Measurements from ENCODE around the gene SUSD5. TPM values are rescaled to one million over a fixed set of nuclear protein-coding genes. Genes with fewer than 3 reads are reported as not detected.
"Not testable (repeated sequence)": the region's sequence is repeated elsewhere in the genome, so short reads cannot be mapped to it uniquely, and the experiment has no call there.

Gene SUSD5
- total RNA-seq, 1 experiment from 2014 or later, result 14.1 TPM

DNA sequence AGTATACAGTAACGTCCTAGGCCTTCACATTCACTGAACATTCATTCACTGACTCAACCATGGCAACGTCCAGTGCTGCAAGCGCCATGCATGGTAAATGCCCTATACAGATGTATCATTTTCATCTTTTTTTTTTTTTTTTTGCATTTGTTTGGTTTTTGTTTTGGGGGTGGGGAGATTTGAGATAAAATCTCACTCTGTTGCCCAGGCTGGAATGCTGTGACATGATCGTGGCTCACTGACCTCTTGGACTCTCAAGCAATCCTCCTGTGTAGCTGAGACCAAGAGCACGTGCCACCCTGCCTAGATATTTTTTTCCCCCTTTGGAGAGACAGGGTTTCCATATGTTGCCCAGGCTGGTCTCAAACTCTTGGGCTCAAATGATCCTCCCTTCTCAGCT is 37.4 kb downstream of the SUSD5 start:
- DNase-seq (ENCODE audit: low read depth in 1 of 2, low spot score in 2 of 2), result no peak
- Histone ChIP-seq H3K4me1 (replicated peaks) (no peaks in the 10 kb centered on the region), H3K36me3 (no peaks in the 10 kb centered on the region), H3K27me3 (replicated peaks) (no peaks in the 10 kb centered on the region), H3K4me3 (no peak overlapping the region), H3K27ac (no peak overlapping the region), H3K9me3 (replicated peaks) (no peaks in the 10 kb centered on the region)

DNA sequence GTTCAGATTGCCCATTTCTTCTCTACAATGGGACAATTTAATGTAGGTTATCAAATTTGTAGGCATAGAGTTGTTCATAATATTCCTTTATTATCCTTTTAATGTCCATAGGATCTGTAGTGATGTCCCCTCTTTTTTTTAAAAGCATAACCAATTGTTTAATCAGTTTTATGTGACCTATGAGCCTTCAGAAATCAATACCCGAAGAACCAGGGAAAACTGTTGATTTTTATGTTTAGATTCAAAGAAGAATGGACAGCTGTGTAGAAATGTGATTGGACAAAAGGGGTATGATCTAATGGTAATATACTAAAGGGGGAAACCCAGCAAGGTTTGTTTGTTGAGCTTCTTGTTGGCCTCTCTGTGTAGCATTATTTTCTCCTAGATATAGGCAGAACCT is 39.5 kb downstream of the SUSD5 start:
- H3K36me3 ChIP-seq, result no peaks in the 10 kb centered on the region
- no peaks in the 10 kb centered on the region for H3K27me3 ChIP-seq (replicated peaks)
- DNase-seq (ENCODE audit: low read depth in 1 of 2, low spot score in 2 of 2), result no peak
- no peak overlapping the region for H3K27ac ChIP-seq
- no peaks in the 10 kb centered on the region for H3K4me1 ChIP-seq (replicated peaks)
- H3K4me3 ChIP-seq, result no peak overlapping the region
- no peaks in the 10 kb centered on the region for H3K9me3 ChIP-seq (replicated peaks)

DNA sequence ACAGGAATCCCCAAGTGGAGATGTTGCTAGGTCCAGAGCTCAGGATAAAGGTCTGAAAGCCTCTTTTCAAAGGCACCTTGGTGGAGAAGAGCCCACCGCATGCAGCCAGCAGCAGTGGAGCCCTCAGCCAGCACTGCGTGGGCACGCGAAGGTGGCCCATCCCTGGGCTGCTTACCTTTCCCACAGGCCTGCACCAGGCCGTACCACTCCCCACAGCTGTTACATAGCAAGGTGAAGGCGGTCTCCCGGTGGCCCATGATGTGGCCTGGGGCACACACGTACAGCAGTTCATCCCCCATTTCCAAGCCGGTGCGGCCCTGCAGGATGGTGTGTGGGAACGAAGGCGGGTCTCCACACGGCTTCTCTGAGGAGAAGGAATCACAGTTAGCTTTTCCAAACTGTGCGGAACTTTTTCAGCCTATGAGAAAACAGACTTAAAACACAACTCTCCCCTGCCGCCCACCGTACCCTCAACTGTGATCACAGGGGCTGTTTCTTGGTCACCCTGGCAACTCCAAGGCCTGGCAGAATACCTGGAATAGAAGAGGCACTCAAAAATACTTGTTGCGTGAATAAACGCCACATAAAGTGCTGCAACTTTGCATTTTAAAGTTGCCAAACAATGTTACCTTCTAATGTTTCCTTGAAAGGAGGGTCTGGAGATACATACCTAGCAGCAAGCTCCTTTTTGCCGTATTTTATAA is 43.7 kb downstream of the SUSD5 start:
- no peaks in the 10 kb centered on the region for H3K27me3 ChIP-seq (replicated peaks)
- H3K27ac ChIP-seq, result no peak overlapping the region
- no peaks in the 10 kb centered on the region for H3K9me3 ChIP-seq (replicated peaks)
- no peak overlapping the region for H3K4me3 ChIP-seq
- peaks cover 4% of the 10 kb centered on the region; the same call in 1 of the 2 replicates for H3K4me1 ChIP-seq (replicated peaks)
- no peak for DNase-seq (ENCODE audit: low read depth in 1 of 2, low spot score in 2 of 2)
- H3K36me3 ChIP-seq, result no peaks in the 10 kb centered on the region

DNA sequence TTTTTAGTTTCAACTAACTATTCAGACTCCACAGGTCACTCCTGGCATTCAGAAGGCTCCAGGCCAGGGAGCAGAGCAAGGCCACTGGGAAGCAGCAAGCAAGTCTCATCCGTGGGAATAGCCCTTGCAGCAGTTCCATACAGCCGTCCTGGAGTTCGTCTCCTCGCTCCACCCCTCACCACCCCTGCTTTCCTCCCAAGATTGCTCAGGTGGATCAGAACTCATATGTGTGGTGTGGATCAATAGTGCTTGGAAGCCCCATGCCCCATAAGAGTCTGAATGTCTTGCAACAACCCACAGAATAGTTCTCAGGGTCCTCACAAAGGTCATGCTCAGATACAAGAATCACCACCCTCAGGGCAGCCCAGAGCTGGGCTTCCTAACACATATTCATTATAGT is 44.5 kb downstream of the SUSD5 start:
- no peak for DNase-seq (ENCODE audit: low read depth in 1 of 2, low spot score in 2 of 2)
- Histone ChIP-seq H3K36me3 (no peaks in the 10 kb centered on the region), H3K4me1 (replicated peaks) (peaks cover 4% of the 10 kb centered on the region; the same call in 1 of the 2 replicates), H3K27me3 (replicated peaks) (no peaks in the 10 kb centered on the region), H3K9me3 (replicated peaks) (no peaks in the 10 kb centered on the region), H3K27ac (no peak overlapping the region), H3K4me3 (no peak overlapping the region)

DNA sequence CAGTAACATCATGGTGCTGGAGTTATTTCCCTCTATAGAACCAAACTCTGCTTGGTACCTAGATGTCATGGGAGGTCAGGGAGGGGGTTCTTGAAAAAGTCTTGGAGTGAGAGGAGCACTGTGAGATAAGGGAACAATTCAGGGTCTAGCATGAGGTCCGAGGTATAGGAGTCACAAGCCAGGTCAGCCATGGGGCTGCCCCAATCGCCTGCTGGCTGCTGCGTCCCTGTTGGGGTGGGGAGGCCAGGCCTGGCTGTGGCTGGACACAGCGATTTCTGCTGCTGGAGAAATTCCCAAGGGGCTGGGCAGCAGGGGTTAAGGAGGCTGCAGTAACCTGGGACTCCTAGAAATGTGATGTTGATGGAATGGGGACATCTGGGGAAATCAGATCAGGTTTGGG is 44.9 kb downstream of the SUSD5 start:
- peaks cover 4% of the 10 kb centered on the region; the same call in 1 of the 2 replicates for H3K4me1 ChIP-seq (replicated peaks)
- H3K9me3 ChIP-seq (replicated peaks), result no peaks in the 10 kb centered on the region
- H3K4me3 ChIP-seq, result no peak overlapping the region
- no peak for DNase-seq (ENCODE audit: low read depth in 1 of 2, low spot score in 2 of 2)
- no peaks in the 10 kb centered on the region for H3K27me3 ChIP-seq (replicated peaks)
- H3K36me3 ChIP-seq, result no peaks in the 10 kb centered on the region
- H3K27ac ChIP-seq, result no peak overlapping the region

DNA sequence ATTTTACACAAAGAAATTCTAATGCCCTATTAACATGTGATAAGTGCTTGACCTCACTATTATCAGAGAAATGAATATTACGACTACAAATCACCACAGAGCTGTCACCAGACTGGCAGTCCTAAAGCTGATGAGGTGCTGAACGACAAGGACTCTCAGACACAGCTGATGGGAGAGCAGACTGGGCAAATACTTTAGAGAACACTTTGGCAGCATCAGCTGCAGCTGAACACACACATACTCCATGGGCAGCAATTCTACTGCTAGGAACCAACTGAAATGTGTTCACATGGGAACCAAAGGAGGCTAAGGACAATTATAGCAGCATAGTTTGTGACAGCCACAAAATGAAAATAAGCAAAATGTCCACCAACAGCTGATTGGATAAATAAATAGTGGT is 45.5 kb downstream of the SUSD5 start:
- no peak overlapping the region for H3K4me3 ChIP-seq
- H3K27ac ChIP-seq, result no peak overlapping the region
- H3K27me3 ChIP-seq (replicated peaks), result no peaks in the 10 kb centered on the region
- no peak for DNase-seq (ENCODE audit: low read depth in 1 of 2, low spot score in 2 of 2)
- H3K36me3 ChIP-seq, result no peaks in the 10 kb centered on the region
- no peaks in the 10 kb centered on the region for H3K9me3 ChIP-seq (replicated peaks)
- H3K4me1 ChIP-seq (replicated peaks), result peaks cover 4% of the 10 kb centered on the region; the same call in 1 of the 2 replicates

DNA sequence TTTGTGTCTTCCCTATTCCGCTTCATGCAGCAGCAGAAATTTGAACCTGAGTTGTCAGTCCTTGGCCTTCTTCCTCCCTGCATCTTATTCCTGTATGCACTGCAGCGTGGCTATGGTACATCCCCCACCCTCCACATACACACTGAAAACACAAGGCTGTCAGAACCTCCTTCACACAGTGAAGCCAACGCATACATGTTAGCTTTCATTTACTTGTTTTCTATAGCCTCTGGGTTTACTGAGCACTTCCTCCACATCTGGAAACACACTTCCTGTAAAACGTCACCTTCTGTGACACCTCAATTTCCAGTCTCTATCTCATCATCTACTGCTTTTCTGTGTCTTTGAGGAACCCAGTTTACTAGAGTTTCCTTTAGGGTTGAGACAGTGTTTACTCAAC is 47.0 kb downstream of the SUSD5 start:
- Histone ChIP-seq H3K27ac (no peak overlapping the region), H3K4me3 (no peak overlapping the region), H3K4me1 (replicated peaks) (peaks cover 4% of the 10 kb centered on the region; the same call in 1 of the 2 replicates), H3K9me3 (replicated peaks) (no peaks in the 10 kb centered on the region), H3K27me3 (replicated peaks) (no peaks in the 10 kb centered on the region), H3K36me3 (no peaks in the 10 kb centered on the region)
- DNase-seq (ENCODE audit: low read depth in 1 of 2, low spot score in 2 of 2), result no peak

DNA sequence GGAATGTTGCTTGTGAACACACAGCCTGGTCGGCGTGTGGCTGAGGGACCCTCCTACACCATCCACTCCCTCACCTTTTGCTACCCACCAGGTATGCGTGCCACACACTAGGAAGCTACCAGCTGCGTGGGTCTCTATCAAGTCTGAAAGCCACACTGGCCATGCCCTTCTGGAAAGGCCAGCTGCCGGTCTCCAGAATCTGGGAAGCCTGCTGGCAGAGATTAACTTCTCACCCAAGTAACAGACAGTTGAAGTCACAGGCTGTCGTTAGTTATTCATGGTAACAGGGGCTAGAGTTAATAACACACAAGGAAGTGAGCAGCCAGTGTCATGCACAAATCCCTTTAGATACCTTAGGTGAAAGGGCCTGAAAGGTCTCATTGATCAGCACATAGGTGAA is 48.1 kb downstream of the SUSD5 start:
- Histone ChIP-seq H3K4me3 (no peak overlapping the region), H3K9me3 (replicated peaks) (no peaks in the 10 kb centered on the region), H3K27ac (no peak overlapping the region), H3K4me1 (replicated peaks) (peaks cover 4% of the 10 kb centered on the region; the same call in 1 of the 2 replicates), H3K36me3 (no peaks in the 10 kb centered on the region), H3K27me3 (replicated peaks) (no peaks in the 10 kb centered on the region)
- no peak for DNase-seq (ENCODE audit: low read depth in 1 of 2, low spot score in 2 of 2)

DNA sequence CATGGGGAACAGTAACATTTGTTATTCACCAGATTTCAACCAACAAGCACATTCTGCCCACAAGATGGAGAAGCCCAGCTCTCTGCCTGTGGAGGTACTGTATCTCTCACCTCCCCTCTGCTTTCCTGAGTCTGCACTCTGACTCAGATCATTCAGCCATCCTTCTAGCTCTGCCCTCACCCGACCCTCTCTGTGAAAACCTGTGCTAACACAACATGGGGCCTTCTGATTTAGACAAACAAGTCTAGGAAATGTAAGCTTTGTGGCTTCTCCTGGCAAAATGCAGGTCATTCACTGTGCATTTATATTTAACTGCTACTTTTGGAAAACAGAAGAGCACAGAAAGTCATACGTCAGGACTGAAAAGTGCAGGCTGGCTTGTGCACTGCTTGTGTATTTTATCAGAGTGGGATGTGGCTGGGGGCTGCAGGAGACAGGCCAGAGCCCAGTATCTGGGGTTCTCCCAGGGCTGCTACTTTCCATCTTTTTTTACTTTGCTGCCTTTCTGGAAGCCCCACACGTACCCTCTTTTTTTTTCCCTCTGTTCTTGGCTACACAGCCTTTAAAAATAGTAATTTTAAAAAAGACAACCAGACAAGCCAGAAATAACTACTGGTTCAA is 50.8 kb downstream of the SUSD5 start:
- DNase-seq (ENCODE audit: low read depth in 1 of 2, low spot score in 2 of 2), result no peak

DNA sequence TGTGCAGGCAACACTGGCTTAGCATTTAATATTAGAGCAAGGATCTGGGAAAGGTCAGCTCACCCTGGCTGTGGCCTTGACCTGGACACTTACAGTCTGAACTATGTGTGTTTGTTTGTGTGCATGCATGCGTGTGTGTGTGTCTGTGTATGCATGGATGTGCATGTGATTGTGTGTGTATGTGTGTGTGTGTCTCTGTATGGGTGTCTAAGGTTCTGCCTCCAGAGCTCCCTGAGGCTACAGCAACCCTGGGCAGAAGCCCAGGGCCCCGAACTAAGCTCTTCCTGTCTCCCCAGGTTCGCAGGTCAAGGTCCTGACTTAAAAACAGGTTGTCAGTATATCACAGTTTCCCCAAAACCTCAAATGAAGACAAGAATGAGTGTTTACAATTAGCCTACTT is 51.3 kb downstream of the SUSD5 start:
- H3K27ac ChIP-seq, result no peak overlapping the region
- DNase-seq (ENCODE audit: low read depth in 1 of 2, low spot score in 2 of 2), result no peak

More for the DNA sequence above, 50.8 kb downstream of the SUSD5 start:
- Histone ChIP-seq H3K36me3 (no peaks in the 10 kb centered on the region), H3K9me3 (replicated peaks) (no peaks in the 10 kb centered on the region), H3K27me3 (replicated peaks) (no peaks in the 10 kb centered on the region), H3K4me3 (no peak overlapping the region), H3K4me1 (replicated peaks) (no peaks in the 10 kb centered on the region), H3K27ac (no peak overlapping the region)

DNA sequence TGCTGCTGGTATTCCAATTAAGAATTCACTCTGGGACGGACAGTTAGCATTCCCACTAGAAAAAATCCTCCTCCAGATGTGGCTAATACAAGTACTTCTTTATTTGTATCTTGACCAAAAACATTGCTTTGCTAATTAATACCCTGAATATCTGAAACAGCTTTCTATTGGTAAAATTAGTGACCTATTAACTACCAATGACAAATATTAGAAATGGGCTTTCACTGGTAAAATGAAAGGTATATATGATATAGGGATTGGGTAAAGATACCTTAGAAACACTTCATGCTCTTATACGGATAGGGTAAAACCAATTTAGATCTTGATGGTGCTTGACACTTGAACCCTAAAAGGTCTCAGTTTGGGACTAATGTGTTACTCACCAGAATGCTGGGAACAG is 52.5 kb downstream of the SUSD5 start:
- Histone ChIP-seq H3K4me1 (replicated peaks) (no peaks in the 10 kb centered on the region), H3K4me3 (no peak overlapping the region), H3K36me3 (no peaks in the 10 kb centered on the region), H3K27me3 (replicated peaks) (no peaks in the 10 kb centered on the region), H3K9me3 (replicated peaks) (no peaks in the 10 kb centered on the region), H3K27ac (no peak overlapping the region)
- no peak for DNase-seq (ENCODE audit: low read depth in 1 of 2, low spot score in 2 of 2)

More for the DNA sequence above, 51.3 kb downstream of the SUSD5 start:
- Histone ChIP-seq H3K27me3 (replicated peaks) (no peaks in the 10 kb centered on the region), H3K4me3 (no peak overlapping the region), H3K4me1 (replicated peaks) (no peaks in the 10 kb centered on the region), H3K36me3 (no peaks in the 10 kb centered on the region), H3K9me3 (replicated peaks) (no peaks in the 10 kb centered on the region)

DNA sequence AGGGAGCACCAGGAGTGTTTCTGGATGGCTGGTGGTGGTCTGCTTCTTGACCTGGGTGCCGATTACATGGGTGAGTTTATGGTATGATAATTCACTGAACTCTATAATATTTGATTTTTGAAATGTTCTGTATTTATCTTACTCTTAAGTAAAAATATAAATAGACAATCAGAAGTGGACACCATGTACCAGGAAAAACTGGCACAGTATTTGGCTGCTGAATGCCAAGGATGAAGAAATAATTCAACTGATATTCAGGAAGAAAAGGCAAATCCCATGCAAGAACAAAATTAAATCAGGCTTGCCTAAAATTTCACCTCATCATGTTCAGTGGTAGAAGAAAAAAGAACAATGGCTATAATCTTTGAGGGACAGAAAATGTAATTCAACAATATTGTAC is 53.2 kb downstream of the SUSD5 start:
- no peaks in the 10 kb centered on the region for H3K4me1 ChIP-seq (replicated peaks)
- no peaks in the 10 kb centered on the region for H3K27me3 ChIP-seq (replicated peaks)
- no peak for DNase-seq (ENCODE audit: low read depth in 1 of 2, low spot score in 2 of 2)
- H3K27ac ChIP-seq, result no peak overlapping the region
- no peak overlapping the region for H3K4me3 ChIP-seq
- no peaks in the 10 kb centered on the region for H3K36me3 ChIP-seq
- no peaks in the 10 kb centered on the region for H3K9me3 ChIP-seq (replicated peaks)

DNA sequence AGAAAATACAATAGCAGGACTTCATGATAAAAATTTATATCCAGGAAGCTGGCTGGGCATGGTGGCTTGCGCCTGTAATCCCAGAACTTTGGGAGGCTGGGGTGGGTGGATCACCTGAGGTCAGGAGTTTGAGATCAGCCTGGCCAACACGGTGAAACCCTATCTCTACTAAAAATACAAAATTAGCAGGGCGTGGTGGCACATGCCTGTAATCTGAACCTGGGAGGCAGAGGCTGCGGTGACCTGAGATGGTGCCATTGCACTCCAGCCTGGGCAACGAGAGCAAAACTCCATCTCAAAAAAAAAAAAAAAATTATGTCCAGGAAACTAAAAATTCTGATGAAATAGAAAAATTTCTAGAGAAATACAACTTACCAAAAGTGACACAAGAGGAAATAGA is 56.0 kb downstream of the SUSD5 start:
- not testable (repeated sequence) for DNase-seq (ENCODE audit: low read depth in 1 of 2, low spot score in 2 of 2); H3K9me3 ChIP-seq (replicated peaks); H3K27ac ChIP-seq; H3K36me3 ChIP-seq; H3K27me3 ChIP-seq (replicated peaks); H3K4me3 ChIP-seq; H3K4me1 ChIP-seq (replicated peaks)

DNA sequence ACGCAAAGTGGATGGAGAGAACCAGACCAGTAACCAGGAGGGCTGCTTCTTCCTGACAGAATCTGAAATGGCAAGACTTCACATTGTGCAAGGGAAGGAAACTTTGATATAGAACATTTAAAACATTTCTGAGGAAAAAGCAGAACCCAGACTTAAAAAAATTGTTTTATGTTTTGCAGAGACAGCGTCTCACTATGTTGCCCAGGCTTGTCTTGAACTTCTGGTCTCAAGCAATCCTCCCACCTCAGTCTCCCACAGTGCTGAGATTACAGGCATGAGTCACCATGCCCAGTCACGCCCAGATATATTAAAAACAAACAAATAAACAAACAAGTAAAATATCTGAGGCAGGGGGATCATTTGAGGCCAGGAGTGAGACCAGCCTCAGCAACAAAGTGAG is 58.6 kb downstream of the SUSD5 start:
- H3K9me3 ChIP-seq (replicated peaks), result no peaks in the 10 kb centered on the region
- no peaks in the 10 kb centered on the region for H3K27me3 ChIP-seq (replicated peaks)
- DNase-seq (ENCODE audit: low read depth in 1 of 2, low spot score in 2 of 2), result no peak
- no peak overlapping the region for H3K27ac ChIP-seq
- H3K4me3 ChIP-seq, result no peak overlapping the region
- no peaks in the 10 kb centered on the region for H3K36me3 ChIP-seq
- H3K4me1 ChIP-seq (replicated peaks), result peaks cover 13% of the 10 kb centered on the region

All from SJSA1 (cell line).